GM21529 (cell line): ENCODE data around the gene FBP2.
"Not testable (repeated sequence)": the region's sequence is repeated elsewhere in the genome, so short reads cannot be mapped to it uniquely, and the experiment has no call there.

ENCODE experiments used
- ATAC-seq: cut with Tn5 transposase; IDR thresholded peaks from one replicate; pipeline ENCODE4 v1.9.1; 2021; ENCODE audit not compliant: unreplicated experiment

Gene FBP2

DNA sequence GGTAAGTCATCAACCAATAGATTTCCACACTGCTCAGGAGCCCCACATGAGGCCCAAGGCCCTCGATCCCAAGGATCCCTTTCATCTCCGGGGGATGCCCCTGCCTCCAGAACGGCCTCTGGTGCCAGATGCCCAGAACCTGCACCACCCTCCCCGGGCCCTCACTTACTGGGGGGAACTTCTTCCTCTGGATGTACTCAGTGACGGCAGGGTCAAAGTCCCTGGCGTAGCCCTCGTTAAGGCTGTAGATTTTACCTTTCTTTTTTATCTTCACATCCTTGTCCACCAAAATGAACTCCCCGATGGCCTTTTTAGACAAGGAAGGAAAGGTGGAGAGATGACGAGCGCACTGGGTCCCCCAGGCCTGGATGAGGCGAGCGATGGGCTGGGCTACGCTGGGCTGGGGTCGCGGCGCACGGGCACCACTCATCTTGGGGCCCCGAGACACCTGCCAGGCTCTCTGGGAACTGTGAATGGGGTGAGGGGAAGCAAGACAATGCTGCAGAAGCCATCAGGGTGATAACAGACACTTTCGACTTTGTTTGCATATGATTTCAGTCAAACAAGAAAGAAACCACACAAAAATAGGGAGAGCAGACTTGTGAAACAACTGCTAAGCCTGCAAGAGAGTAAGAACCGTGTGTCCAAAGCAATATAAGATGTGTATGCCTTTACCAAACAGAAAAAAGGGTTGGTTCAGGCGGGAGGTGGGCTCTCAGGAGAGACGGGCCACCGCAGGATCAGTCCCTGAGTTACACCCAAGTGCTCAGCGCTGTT lies 13.2 kb upstream of the FBP2 start:
- ATAC-seq = no peak

DNA sequence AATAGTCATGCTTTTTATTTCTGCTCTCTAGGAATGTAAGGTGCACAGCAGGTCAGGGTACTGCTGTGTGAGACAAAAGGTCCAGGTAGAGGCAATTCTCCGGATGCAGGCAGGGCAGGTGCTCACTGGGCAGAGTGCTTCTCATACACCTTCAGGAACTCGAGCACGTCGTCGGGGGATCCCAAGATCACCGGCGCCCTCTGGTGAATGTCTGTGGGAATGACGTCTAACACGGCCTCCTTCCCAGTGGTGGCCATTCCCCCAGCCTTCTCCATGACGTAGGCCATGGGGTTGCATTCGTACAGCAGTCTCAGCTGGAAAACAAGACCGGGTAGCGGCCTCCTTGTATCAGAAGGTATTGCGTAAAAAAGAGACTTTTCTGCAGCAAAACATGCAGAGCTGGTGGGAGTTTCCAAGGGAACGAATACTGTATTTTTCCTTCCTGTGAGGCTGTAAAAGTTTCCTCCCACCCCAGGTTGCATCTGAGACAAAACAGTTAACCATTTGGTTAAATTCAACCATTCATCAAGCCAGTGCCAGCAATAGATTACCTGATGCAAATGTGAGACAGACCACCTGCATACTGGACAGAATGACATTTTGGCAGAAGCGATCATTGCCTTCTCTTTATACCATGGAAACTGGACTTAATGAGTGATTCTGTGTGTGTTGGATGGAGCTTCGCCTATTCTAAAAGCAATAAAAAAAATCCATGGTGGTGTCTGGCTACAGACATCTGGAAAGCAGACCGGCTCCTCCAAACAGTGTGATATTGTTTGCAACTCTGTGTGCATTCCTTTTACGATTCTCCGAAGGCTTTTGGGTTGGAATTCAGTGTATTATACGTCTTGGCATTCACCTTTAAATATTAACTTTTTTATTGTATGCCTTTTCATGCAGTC lies 9.9 kb upstream of the FBP2 start:
- ATAC-seq = peak; percentile 74

DNA sequence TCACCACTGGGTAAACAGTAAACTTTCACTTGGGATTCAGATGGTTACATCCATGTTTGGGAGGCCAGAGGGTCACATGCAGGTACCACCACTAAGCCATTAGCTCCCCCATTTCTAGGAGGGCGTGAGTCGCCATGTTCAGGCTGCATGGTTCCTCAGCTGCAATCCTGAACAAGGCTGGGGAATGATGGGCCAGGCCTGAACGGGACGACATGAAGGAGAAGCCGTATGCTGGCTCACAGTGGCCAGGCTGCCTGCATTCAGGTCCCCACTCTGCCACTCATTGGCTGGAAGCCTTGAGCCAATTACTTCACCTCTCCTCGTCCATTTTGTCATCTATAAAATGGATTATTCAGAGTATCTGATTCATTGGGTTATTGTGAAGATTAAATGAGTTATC lies 9.0 kb upstream of the FBP2 start:
- ATAC-seq = no peak

DNA sequence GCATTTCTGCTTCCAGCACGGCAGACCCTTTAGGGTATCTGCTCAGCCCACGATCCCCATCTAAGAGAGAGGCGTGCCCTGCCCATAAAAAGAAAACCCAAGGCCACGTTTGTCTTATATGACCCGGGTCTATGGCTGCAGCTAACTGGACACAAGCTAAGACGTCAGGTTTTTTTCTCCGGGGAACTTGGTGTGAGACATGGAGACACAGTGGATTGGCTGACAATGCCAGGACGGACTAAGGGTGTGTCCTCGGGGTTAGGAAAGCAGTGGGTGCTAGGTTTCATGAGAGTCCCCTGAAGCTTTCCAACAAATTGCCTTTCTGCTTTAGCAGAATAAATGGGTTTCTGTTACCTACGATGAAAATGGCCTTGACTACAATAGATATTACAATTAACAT lies 7.1 kb upstream of the FBP2 start:
- no peak for ATAC-seq

DNA sequence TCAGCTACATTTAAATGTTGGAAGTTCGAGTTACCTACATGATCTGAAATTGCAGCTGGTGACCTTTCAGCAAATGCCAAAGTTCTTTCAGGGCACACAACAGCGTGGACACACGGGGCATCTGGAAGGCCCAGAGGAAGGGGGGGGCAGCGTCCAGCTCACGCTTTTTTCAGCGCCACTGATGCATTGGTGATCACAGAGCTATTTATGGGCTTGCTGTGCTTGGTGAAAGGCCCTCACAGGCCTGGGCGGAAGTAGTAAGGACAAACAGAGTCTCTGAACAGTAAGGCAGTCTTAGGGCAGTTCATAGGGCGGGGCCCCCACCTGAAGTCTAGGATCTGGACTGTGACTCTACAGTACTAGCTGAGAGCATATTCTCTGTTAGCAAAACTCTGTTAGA lies 6.6 kb upstream of the FBP2 start:
- ATAC-seq = no peak

DNA sequence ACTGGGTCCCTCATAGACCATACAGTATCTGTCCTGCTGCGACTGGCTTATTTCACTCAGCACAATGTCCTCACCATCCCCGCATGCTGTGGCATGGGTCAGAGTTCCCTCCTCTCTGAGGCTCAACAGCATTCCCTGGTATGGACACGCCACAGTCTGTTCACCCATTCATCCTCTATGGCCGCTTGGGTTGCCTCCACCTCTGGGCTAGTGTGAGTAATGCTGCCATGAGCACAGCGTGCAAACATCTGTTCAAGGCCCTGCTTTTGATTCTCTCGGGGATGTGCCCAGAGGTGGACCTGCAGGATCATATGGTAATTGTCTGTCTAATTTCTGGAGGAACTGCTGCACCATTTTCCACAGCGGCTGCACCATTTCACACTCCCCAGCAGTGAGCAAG lies 5.5 kb upstream of the FBP2 start:
- no peak for ATAC-seq

DNA sequence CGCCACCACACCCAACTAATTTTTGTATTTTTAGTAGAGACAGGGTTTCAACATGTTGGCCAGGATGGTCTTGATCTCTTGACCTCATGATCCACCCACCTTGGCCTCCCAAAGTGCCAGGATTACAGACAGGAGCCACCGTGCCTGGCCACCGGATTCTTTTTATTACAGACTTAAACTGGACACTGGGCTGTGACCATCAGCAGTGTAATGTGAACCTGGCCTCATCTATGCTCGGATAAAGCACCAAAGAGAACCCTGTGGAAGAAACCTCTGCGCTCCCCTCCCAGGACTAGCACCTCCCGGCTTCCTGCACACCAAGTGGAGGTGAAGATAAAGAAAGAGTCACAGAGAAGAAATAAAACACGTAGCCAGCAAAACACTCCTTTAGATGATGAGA lies 941 bp downstream of the FBP2 start:
- ATAC-seq = not testable (repeated sequence)

DNA sequence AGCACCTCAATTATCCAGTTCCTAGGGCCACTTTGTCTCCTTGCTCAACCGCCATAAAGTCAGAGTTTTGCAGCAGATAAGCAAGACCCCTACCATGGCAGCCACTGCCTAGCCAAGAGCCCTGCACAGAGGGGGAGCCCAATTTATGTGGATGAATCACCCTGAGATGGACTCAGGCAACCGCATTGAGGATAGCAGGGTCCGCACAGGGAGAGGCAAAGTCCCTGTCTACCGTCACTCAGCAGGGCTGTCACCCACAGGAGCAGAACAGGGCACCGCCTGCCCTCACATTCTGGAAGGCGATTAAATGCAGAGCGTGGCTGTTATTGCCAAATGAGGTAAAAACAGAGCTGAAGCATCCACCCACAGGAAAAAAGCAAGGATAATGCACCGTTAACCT lies 1.7 kb downstream of the FBP2 start:
- ATAC-seq = no peak

DNA sequence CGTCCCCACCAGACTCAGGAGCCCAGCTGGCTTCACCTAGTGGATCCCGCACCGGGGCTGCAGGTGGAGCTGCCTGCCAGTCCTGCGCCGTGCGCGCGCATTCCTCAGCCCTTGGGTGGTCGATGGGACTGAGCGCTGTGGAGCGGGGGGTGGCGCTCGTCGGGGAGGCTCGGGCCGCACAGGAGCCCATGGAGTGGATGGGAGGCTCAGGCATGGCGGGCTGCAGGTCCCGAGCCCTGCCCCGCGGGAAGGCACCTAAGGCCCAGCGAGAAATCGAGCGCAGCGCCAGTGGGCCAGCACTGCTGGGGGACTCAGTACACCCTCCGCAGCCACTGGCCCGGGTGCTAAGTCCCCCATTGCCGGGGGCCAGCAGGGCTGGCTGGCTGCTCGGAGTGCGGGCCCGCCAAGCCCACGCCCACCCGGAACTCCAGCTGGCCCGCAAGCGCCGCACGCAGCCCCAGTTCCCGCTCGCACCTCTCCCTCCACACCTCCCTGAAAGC lies 2.5 kb downstream of the FBP2 start:
- ATAC-seq = not testable (repeated sequence)

DNA sequence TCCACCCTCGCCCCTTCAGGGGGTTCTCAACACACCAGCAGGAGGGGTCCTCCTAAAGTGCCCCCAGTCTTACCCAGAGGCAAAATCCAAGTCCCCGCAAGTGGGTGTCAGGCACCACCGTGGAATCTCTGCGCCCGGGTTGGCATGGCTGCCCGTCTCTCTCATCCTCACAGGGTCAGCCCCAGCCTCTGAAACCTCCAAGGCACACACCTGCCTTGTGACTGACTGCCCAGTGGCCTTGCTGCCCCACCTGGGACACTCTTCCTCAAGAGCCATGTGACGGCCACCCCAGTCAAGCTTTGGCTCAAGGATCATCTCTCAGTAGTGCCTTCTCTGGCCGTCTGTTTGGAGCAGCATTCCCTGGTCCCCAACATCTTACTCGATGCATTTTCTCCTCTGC lies 4.9 kb downstream of the FBP2 start:
- ATAC-seq = no peak

DNA sequence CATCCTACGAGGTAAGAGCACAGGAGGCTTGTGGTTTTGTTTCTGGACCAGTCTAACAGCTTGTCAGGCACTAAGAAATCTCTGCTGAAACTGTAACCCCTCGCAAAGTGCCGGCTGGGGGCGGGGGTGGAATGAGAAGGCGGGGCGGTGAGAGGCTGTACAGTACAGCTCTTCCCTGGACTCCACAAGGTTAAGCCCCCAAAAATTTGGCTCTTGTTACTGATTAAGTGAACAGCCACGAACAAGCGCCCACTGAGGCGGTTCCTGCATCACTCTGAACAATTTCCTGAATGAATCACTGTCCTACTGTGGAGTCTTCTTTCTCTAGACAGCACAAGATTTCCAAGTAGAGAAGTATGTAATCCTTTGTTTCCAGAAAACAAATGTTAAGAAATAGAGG lies 6.8 kb downstream of the FBP2 start:
- ATAC-seq = no peak

DNA sequence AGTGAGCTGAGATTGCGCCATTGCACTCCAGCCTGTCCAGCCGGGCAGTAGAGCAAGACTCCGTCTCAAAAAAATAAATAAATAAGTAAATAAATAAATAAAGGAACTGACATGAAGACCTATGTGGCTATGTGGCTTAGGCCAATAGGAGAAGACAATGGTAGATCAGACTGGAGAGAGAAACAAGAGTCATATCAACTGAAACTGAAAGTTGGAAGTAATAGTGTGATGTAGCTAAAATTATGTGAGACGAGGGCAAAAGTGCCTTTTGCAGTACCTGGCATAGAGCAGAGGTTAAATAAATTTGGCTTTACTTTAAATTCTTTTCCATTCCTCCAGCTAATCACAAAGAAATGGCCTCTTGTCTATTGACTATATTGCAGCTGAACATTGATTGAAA lies 7.3 kb downstream of the FBP2 start:
- no peak for ATAC-seq

DNA sequence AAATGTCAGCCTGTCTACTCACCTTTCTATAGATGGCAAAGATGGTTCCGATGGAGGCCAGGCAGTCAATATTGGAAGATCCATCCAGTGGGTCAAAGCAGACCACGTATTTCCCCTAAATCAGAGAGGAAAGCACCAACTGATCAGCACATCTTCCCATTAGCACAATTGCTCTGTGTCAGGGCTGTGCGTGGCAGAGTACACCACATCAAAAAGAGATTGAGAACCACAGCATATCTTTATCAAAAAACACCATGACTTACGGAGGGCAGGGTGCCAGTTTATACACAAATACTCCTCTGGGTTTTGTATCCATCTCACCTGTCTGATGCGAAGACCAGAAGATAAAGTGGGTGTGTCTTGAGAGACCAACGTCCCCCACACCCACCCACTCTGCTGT lies 9.1 kb downstream of the FBP2 start:
- no peak for ATAC-seq

DNA sequence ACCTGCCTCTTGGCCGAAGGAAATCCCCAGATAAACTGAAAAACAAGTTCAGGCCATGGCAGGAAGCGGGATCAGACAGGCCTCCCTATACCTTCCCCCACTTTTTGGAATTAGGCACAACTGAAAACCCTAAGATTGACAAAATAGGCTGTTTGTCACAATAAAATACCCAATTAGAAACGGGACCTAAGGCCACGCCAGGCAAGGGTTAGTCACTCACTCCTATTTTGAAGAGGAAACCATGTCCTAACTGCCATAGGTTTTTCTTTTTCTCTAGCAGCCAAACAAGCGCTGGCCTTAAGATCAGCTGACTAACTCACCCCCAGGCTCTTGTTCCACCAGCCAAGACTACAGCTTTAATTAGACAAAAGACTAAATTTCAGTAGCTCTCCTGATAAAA lies 11.9 kb downstream of the FBP2 start:
- no peak for ATAC-seq

DNA sequence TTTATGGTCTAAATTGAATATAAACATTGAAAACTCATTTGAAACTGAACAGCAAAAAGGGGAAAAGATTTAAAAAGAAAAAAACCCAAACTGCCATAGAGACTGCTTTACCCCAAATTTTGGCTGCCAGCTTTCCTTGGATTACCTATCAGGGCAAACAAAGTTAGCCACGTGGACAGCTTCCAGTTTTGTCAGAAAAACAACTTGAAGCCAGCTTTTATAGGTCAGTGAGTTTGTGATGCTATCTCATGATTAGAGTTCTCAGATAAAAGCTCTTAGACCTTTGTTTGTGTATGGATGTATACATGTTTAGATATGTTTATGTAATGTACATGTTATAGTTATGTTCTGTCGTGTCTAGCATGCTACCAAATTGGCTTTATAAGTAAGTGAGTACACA lies 16.1 kb downstream of the FBP2 start:
- ATAC-seq = no peak

DNA sequence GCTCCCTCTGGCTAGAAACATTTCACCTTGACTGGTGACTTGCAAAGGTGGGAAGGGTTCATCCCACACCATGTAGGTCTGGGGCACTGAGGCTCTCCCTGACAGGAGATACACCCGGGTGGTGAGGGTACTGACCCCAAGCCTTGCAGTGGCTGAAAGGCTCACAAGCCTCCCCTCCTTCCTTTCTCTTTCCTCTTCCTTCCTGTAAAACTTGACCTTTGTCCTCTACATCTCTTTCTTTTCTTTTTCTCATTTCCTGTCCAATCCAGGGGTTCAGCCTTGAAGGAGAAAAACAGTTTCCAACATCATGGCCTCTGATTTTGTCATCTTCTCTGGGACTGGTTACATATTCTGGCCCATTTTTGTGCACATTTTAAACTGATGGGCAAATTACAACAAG lies 16.6 kb downstream of the FBP2 start:
- no peak for ATAC-seq

DNA sequence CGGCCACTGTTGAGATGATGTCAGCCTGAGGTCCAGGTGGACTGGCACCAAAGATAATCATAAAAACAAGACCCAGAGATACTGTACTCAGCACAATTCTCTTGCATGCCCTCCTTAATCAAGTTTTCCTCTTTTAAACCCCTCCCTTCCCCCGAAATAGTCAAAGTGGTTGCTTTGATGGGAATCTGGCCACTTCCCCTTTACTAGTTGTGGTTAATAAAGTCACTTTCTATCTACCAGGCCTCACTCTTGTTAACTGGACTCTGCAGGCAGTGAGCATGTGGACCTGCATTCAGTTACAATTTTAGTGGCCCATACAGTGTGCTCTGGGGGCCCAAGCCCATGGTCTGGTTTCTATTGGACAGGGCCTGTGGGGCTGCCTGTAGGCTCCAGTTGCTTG lies 17.5 kb downstream of the FBP2 start:
- ATAC-seq = no peak

DNA sequence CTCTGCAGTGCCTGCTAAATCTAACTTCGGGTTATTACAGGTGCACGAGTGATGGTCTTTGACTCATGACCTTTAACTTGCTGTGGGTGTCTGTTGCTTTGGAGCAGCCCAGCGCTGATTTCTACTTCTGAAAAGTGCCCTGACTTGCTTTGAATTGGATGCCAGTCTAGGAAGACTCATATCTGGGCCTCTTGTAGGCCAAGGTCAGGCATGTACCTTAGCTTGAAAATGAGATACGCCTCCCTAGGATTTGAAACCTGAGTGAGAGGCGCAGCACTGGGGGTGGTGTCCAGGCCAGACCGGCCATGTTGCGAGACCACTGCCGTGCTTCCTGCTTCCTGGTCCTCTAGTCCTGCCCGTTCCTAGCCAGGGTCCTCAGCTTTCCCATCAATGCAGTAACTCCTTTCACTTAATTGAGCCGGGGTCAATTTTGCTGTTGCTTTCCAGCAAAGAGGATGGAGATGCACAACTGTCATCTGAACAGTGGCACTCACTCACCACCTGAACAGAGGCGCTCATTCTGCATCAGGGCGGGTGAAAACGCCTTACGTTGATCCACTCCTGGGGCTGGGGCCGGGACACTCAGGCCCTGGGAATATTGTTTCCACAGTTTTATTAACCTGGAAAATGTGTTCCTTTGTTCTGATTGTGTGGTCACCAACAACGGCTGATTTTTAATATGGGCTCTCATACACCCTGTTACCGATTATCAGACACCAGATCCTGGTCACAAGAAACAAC lies 24.5 kb downstream of the FBP2 start:
- ATAC-seq = no peak

DNA sequence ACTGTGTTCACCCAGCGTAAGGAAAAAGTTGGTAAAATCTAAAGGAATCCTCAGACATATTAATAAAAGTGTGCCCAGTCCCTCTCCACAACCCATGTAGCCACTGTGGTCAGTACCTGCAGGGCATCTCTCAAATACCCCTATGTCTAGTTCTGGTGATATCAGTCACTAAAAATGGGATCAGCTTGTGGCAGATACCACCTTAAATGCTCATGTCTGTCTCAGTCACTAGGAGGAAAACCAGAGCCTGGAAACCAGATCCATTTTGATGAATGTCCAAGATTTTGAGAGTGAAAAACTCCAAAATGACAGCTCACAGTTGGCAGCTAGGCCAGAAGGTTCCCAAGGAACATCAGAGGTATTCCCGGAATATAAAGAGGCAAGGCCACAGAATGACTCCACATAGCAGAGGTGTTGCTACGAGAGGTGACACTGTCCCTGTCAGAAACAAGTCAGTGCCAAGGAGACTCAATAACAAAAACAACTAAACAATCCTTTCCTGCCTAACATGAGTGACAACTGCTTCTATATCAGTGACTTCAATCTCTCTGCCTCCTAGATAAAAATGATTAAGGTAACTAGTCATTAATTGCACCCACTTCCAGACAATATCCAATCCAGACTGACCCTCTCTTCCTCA lies 25.3 kb downstream of the FBP2 start:
- no peak for ATAC-seq

DNA sequence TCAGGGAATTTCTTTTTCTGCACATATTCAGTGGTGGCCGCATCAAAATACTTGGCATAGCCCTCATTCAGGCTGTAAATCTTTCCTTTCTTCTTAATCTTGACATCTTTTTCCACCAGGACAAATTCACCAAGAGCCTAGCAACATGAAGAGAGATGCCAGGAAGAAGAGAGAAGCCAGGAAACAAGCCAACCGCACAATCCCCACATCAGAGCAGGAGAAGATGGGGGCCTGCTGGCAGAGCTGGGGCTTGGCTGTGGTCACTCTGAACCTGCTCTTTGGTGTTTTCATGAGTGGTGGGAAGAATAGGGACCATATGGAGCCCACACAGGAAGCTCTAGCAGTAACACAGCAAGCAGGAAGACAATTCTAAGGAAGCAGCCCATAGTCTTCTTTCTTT lies 26.4 kb downstream of the FBP2 start:
- ATAC-seq = no peak

DNA sequence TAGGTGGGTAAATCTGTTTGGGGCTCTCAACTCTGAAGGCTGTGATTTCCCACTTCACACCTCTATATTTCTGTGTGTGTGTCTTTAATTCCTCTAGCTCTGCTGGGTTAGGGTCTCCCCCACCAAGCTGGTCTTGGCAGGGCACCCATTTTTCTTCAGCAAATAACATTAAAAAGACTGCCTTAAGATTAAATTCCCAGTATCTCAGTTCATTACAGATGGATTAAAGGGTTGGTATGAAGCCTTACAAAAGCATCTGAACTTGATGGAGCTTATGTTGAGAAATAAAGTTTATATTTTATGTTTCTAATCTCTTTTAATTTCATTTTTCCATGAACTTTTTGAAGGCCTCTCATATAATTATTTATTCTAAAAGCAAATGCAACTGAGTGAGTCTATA lies 27.1 kb downstream of the FBP2 start:
- ATAC-seq = no peak
